Measurements from ENCODE around the gene TCEANC. TPM values are rescaled to one million over a fixed set of nuclear protein-coding genes. Genes with fewer than 3 reads are reported as not detected.
A peak's percentile ranks its signal among the peaks of the same experiment; 100 is the strongest.
"Not testable (repeated sequence)": the region's sequence is repeated elsewhere in the genome, so short reads cannot be mapped to it uniquely, and the experiment has no call there.

TCEANC gene
- total RNA-seq, 1 donor from 2014 or later: 8.4 TPM

- TF ChIP-seq CTCF (IDR thresholded peaks at IDR 0.05): no peak
- Histone ChIP-seq H3K27ac (peak overlapping the region; percentile 68), H3K9me3 (no peaks in the 10 kb centered on the region), H3K4me1 (peaks cover 11% of the 10 kb centered on the region), H3K36me3 (no peaks in the 10 kb centered on the region), H3K27me3 (ENCODE audit: low read depth) (no peaks in the 10 kb centered on the region), H3K4me3 (peak overlapping the region; percentile 5)
- DNase-seq (peak; percentile 61), ATAC-seq (peak; percentile 85 to 96)
- intact Hi-C loops (cut with DNase I): no loop called here
These were observed 16.4 kb downstream of the TCEANC start for GRCh38 chrX:13669246-13669737.

GRCh38 chrX:13669755-13670154 lies 16.8 kb downstream of the TCEANC start:
- H3K9me3 ChIP-seq; DNase-seq; intact Hi-C loops (cut with DNase I); ATAC-seq; H3K27me3 ChIP-seq (ENCODE audit: low read depth); H3K4me3 ChIP-seq; H3K36me3 ChIP-seq: not testable (repeated sequence)
- peak overlapping the region; percentile 68 for H3K27ac ChIP-seq
- H3K4me1 ChIP-seq: peaks cover 11% of the 10 kb centered on the region

GRCh38 chrX:13670197-13670596 lies 17.3 kb downstream of the TCEANC start:
- Histone ChIP-seq H3K4me1 (peaks cover 11% of the 10 kb centered on the region), H3K4me3 (no peak overlapping the region), H3K36me3 (no peaks in the 10 kb centered on the region), H3K27ac (no peak overlapping the region), H3K9me3 (no peaks in the 10 kb centered on the region), H3K27me3 (ENCODE audit: low read depth) (no peaks in the 10 kb centered on the region)
- TF ChIP-seq CTCF (IDR thresholded peaks at IDR 0.05): no peak
- ATAC-seq: no peak
- intact Hi-C loops (cut with DNase I): no loop called here
- DNase-seq: no peak

- H3K4me1 ChIP-seq: peaks cover 6% of the 10 kb centered on the region
- H3K27ac ChIP-seq: no peak overlapping the region
- no peaks in the 10 kb centered on the region for H3K27me3 ChIP-seq (ENCODE audit: low read depth)
- no peaks in the 10 kb centered on the region for H3K36me3 ChIP-seq
- intact Hi-C loops (cut with DNase I): no loop called here
- no peak for TF ChIP-seq CTCF (IDR thresholded peaks at IDR 0.05)
- no peaks in the 10 kb centered on the region for H3K9me3 ChIP-seq
- H3K4me3 ChIP-seq: no peak overlapping the region
- DNase-seq: no peak
- ATAC-seq: no peak
These were observed 20.1 kb downstream of the TCEANC start for GRCh38 chrX:13673016-13673415.

- intact Hi-C loops (cut with DNase I): no loop called here
- DNase-seq (no peak), ATAC-seq (no peak)
- Histone ChIP-seq H3K27ac (no peak overlapping the region), H3K9me3 (no peaks in the 10 kb centered on the region), H3K4me3 (no peak overlapping the region), H3K36me3 (no peaks in the 10 kb centered on the region), H3K4me1 (no peaks in the 10 kb centered on the region), H3K27me3 (ENCODE audit: low read depth) (no peaks in the 10 kb centered on the region)
- no peak for TF ChIP-seq CTCF (IDR thresholded peaks at IDR 0.05)
These were observed 23.9 kb downstream of the TCEANC start for GRCh38 chrX:13676885-13677284.

GRCh38 chrX:13679700-13680099 lies 26.8 kb downstream of the TCEANC start:
- H3K27me3 ChIP-seq (ENCODE audit: low read depth); H3K4me1 ChIP-seq; H3K9me3 ChIP-seq; ATAC-seq; DNase-seq; H3K36me3 ChIP-seq; intact Hi-C loops (cut with DNase I); H3K27ac ChIP-seq; H3K4me3 ChIP-seq: not testable (repeated sequence)

- no peak for ATAC-seq
These were observed 28.7 kb downstream of the TCEANC start for GRCh38 chrX:13681595-13681994.

More at GRCh38 chrX:13681595-13681994, 28.7 kb downstream of the TCEANC start:
- DNase-seq: no peak
- intact Hi-C loops (cut with DNase I): no loop called here
- H3K4me1 ChIP-seq: no peaks in the 10 kb centered on the region
- H3K36me3 ChIP-seq: no peaks in the 10 kb centered on the region
- no peak overlapping the region for H3K27ac ChIP-seq
- no peak overlapping the region for H3K4me3 ChIP-seq
- TF ChIP-seq CTCF (IDR thresholded peaks at IDR 0.05): no peak
- no peaks in the 10 kb centered on the region for H3K9me3 ChIP-seq
- no peaks in the 10 kb centered on the region for H3K27me3 ChIP-seq (ENCODE audit: low read depth)
